ACC112 (cell line): Measurements from ENCODE around the gene DMRTC2.

ENCODE experiments used
- H2AFZ ChIP-seq: fragments of 200-600 bp; sonication (generic); one replicate; pipeline ENCODE4 v1.6.0; 2017; ENCODE audit warnings: antibody characterized with exemption, low read length; ENCODE audit not compliant: unreplicated experiment
- H3K27ac ChIP-seq: fragments of 200-600 bp; sonication (generic); 2 replicates; pipeline ENCODE4 v1.5.1; 2014; ENCODE audit warnings: low read depth, mild to moderate bottlenecking, antibody characterized with exemption, low read length, moderate library complexity
- H3K27me3 ChIP-seq: fragments of 200-600 bp; sonication (generic); 2 replicates; pipeline ENCODE4 v1.6.1; 2014; ENCODE audit warnings: mild to moderate bottlenecking, antibody characterized with exemption, low read length, moderate library complexity, mixed read lengths; ENCODE audit not compliant: insufficient read depth
- H3K36me3 ChIP-seq: fragments of 200-600 bp; sonication (generic); 2 replicates; pipeline ENCODE4 v1.6.1; 2016; ENCODE audit warnings: mild to moderate bottlenecking, antibody characterized with exemption, low read length, moderate library complexity, mixed read lengths; ENCODE audit not compliant: insufficient read depth
- H3K4me1 ChIP-seq: fragments of 200-600 bp; sonication (generic); one replicate; pipeline ENCODE4 v1.6.1; 2016; ENCODE audit warnings: low read length, mixed read lengths; ENCODE audit not compliant: insufficient read depth, unreplicated experiment, control insufficient read depth
- H3K4me3 ChIP-seq: fragments of 200-600 bp; sonication (generic); 2 replicates; pipeline ENCODE4 v1.5.1; 2014; ENCODE audit warnings: mild to moderate bottlenecking, low read depth, low read length
- H3K79me2 ChIP-seq: fragments of 200-600 bp; sonication (generic); one replicate; pipeline ENCODE4 v1.6.0; 2016; ENCODE audit warnings: low read length; ENCODE audit not compliant: control insufficient read depth, unreplicated experiment, insufficient read depth

Gene DMRTC2

GRCh38 chr19:41860419-41861115 is 15.7 kb downstream of the DMRTC2 start:
- Histone ChIP-seq H3K4me1 (peaks cover 12% of the 10 kb centered on the region), H3K27me3 (no peaks in the 10 kb centered on the region), H3K36me3 (peaks cover 31% of the 10 kb centered on the region), H3K79me2 (peaks cover 52% of the 10 kb centered on the region), H3K4me3 (peak overlapping the region; percentile 99), H2AFZ (peak overlapping the region; percentile 25), H3K27ac (peak overlapping the region; percentile 81)

GRCh38 chr19:41861116-41861768 is 16.4 kb downstream of the DMRTC2 start:
- peaks cover 54% of the 10 kb centered on the region for H3K79me2 ChIP-seq

GRCh38 chr19:41861846-41862245 is 17.0 kb downstream of the DMRTC2 start:
- no peaks in the 10 kb centered on the region for H3K27me3 ChIP-seq
- H3K4me3 ChIP-seq: peak overlapping the region; percentile 99
- H3K27ac ChIP-seq: no peak overlapping the region
- H3K4me1 ChIP-seq: peaks cover 12% of the 10 kb centered on the region
- peaks cover 35% of the 10 kb centered on the region for H3K36me3 ChIP-seq
- H2AFZ ChIP-seq: no peak overlapping the region
- peaks cover 57% of the 10 kb centered on the region for H3K79me2 ChIP-seq

More at GRCh38 chr19:41861116-41861768, 16.4 kb downstream of the DMRTC2 start:
- Histone ChIP-seq H3K27ac (peak overlapping the region; percentile 81), H3K27me3 (no peaks in the 10 kb centered on the region), H2AFZ (no peak overlapping the region), H3K4me1 (peaks cover 12% of the 10 kb centered on the region), H3K36me3 (peaks cover 32% of the 10 kb centered on the region), H3K4me3 (peak overlapping the region; percentile 99)

- H3K27me3 ChIP-seq: no peaks in the 10 kb centered on the region
- H3K79me2 ChIP-seq: peaks cover 57% of the 10 kb centered on the region
- H3K27ac ChIP-seq: no peak overlapping the region
- H3K36me3 ChIP-seq: peaks cover 35% of the 10 kb centered on the region
- H3K4me1 ChIP-seq: peaks cover 12% of the 10 kb centered on the region
- no peak overlapping the region for H2AFZ ChIP-seq
- peak overlapping the region; percentile 99 for H3K4me3 ChIP-seq
These were observed 17.7 kb downstream of the DMRTC2 start for GRCh38 chr19:41862445-41862986.

- no peak overlapping the region for H2AFZ ChIP-seq
- H3K4me3 ChIP-seq: no peak overlapping the region
- no peak overlapping the region for H3K27ac ChIP-seq
- H3K27me3 ChIP-seq: no peaks in the 10 kb centered on the region
- H3K36me3 ChIP-seq: peaks cover 35% of the 10 kb centered on the region
- peaks cover 65% of the 10 kb centered on the region for H3K79me2 ChIP-seq
- H3K4me1 ChIP-seq: peaks cover 12% of the 10 kb centered on the region
These were observed 18.5 kb downstream of the DMRTC2 start for GRCh38 chr19:41863209-41863931.

- H3K27ac ChIP-seq: no peak overlapping the region
- H2AFZ ChIP-seq: no peak overlapping the region
- no peaks in the 10 kb centered on the region for H3K27me3 ChIP-seq
- peaks cover 65% of the 10 kb centered on the region for H3K79me2 ChIP-seq
- peaks cover 12% of the 10 kb centered on the region for H3K4me1 ChIP-seq
- H3K36me3 ChIP-seq: peaks cover 35% of the 10 kb centered on the region
- H3K4me3 ChIP-seq: no peak overlapping the region
These were observed 19.5 kb downstream of the DMRTC2 start for GRCh38 chr19:41864374-41864773.

- H3K4me1 ChIP-seq: peaks cover 11% of the 10 kb centered on the region
- H3K36me3 ChIP-seq: peaks cover 32% of the 10 kb centered on the region
- no peak overlapping the region for H3K27ac ChIP-seq
- no peak overlapping the region for H2AFZ ChIP-seq
- H3K27me3 ChIP-seq: no peaks in the 10 kb centered on the region
- H3K79me2 ChIP-seq: peaks cover 53% of the 10 kb centered on the region
- H3K4me3 ChIP-seq: no peak overlapping the region
These were observed 21.4 kb downstream of the DMRTC2 start for GRCh38 chr19:41866284-41866683.

- Histone ChIP-seq H3K4me1 (peaks cover under 1% of the 10 kb centered on the region), H3K79me2 (peaks cover 32% of the 10 kb centered on the region), H3K27me3 (no peaks in the 10 kb centered on the region)
These were observed 23.5 kb downstream of the DMRTC2 start for GRCh38 chr19:41868120-41868988.

GRCh38 chr19:41868989-41869300 is 24.1 kb downstream of the DMRTC2 start:
- H3K4me3 ChIP-seq: no peak overlapping the region
- no peak overlapping the region for H3K27ac ChIP-seq
- no peak overlapping the region for H2AFZ ChIP-seq
- H3K79me2 ChIP-seq: peaks cover 27% of the 10 kb centered on the region
- no peaks in the 10 kb centered on the region for H3K27me3 ChIP-seq
- H3K36me3 ChIP-seq: peaks cover 14% of the 10 kb centered on the region
- no peaks in the 10 kb centered on the region for H3K4me1 ChIP-seq

More at GRCh38 chr19:41868120-41868988, 23.5 kb downstream of the DMRTC2 start:
- Histone ChIP-seq H2AFZ (no peak overlapping the region), H3K4me3 (no peak overlapping the region), H3K36me3 (peaks cover 16% of the 10 kb centered on the region), H3K27ac (no peak overlapping the region)

- Histone ChIP-seq H3K27ac (no peak overlapping the region), H2AFZ (no peak overlapping the region), H3K4me1 (no peaks in the 10 kb centered on the region), H3K27me3 (no peaks in the 10 kb centered on the region), H3K4me3 (no peak overlapping the region), H3K79me2 (peaks cover 22% of the 10 kb centered on the region), H3K36me3 (peaks cover 9% of the 10 kb centered on the region)
These were observed 24.6 kb downstream of the DMRTC2 start for GRCh38 chr19:41869374-41869955.
